NCI-H510A (cell line): Measurements from ENCODE around the gene TLL2.

ENCODE experiments used
- DNase-seq: peaks from one replicate; lab custom pipeline; 2025; lab: John Stamatoyannopoulos, UW

Gene TLL2

GRCh38 chr10:96463562-96463961 is 50.2 kb downstream of the TLL2 start:
- DNase-seq, result no peak

DNA sequence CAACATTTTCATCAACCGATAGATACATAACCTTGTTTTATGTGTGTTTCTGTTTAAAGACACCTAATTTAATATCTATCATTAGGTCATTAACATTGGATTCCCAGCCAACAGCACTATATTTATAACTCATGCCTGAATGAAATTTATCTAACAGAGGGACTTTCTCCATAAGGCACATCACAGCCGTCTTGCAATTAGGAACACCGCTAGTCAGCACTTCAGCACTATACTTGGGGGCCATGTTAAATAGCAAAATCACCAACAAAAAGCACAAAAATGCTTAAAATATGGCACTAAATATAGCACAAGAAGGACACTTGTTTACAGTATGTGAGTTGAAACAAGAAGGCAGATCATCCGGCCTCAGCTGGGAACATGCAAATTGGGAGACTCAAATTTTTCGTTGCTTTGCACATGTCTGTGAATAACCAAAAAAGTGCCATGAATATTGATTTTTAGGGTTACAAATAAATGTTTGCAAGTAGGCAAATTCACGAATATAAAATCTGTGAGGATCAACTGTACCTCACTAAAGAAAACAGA is 51.0 kb downstream of the TLL2 start:
- DNase-seq, result no peak

DNA sequence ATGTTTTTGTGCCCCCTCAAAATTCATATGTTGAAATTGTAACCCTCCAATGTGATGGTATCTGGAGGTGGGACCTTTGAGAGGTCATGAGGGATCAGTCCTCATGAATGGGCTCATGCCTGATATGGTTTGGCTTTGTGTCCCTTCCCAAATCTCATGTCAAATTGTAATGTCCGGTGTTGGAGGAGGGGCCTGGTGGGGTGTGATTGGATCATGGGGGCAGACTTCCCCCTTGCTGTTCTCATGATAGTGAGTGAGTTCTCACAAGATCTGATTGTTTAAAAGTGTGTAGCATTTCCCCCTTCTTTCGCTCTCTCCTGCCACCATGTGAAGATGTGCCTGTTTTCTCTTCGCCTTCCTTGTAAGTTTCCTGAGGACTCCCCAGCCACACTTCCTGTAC is 53.4 kb downstream of the TLL2 start:
- no peak for DNase-seq

DNA sequence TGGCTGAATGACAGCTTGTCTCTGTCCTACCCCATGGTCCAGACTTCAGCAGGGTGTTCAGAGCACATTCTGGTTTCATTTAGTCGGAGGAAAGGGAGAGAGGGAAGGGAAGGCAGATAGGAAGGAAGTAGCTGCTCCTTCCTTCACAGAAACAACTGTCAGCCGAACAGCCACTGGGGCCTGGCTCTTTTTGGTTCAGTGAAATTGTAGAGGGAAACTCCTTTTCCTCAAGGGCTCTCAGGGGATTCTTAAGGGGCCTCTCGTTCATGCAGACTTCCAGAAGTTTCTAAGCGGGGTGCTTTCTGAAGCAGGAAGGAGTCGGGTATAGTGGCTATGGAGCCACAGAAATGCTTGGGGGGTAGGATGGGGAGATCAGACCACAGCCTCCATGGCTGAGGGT is 56.4 kb downstream of the TLL2 start:
- DNase-seq, result no peak

- DNase-seq, result no peak
Measured at GRCh38 chr10:96456296-96456840, 57.4 kb downstream of the TLL2 start.

- no peak for DNase-seq
Measured at GRCh38 chr10:96453856-96454583, 59.7 kb downstream of the TLL2 start.

DNA sequence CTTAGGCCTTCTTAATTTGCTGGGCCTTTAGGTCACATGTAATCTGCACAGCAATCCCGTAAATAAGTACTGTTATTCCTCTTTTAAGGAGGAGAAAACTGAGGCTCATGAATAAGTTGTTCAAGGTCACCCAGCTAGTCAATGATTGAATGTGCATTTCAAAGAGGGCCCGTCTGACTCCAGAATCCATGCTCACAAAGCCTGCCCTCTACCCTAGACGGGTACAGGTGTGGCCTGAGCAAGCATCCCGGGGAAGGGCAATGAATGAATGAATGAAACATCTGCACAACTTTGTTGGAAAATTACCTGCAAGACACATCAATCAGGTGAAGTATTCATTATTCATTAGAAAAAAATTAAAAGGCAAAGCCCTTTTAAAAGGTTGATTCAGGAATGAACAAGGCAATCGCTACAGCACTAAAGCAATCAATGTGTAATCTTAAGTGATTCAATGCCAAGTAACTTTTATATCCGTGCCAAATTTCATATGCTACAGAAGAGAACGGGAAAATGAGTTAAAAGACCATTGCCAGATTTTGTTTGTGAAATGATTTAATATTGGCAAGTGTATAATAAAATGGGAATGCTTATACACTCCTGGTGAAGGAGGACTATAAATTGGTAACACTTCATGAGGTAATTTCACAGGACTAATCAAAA is 61.1 kb downstream of the TLL2 start:
- DNase-seq, result no peak

GRCh38 chr10:96450529-96451207 is 63.1 kb downstream of the TLL2 start:
- DNase-seq, result no peak

GRCh38 chr10:96448558-96448957 is 65.2 kb downstream of the TLL2 start:
- DNase-seq, result no peak

DNA sequence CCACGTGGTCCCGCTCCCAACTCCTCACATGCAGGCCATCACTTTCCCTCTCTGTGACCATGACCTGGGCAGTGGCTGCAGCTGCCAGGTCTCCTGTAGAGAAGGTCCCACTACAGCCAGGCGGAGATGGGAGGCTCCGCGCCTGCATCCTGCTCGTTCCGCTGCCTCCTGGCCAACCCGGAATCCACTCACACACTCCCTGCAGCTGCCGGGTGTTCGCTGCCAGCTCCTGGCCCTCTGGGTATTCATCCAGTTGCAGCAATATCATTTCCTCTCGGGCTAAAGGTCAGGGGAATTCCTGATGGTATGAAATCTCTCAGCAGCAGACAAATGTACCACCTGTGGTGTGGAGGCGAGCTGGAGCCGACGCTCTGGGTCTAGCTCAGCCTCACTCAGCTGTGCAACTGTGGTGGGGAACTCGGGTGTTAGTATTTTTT is 65.7 kb downstream of the TLL2 start:
- DNase-seq, result no peak

DNA sequence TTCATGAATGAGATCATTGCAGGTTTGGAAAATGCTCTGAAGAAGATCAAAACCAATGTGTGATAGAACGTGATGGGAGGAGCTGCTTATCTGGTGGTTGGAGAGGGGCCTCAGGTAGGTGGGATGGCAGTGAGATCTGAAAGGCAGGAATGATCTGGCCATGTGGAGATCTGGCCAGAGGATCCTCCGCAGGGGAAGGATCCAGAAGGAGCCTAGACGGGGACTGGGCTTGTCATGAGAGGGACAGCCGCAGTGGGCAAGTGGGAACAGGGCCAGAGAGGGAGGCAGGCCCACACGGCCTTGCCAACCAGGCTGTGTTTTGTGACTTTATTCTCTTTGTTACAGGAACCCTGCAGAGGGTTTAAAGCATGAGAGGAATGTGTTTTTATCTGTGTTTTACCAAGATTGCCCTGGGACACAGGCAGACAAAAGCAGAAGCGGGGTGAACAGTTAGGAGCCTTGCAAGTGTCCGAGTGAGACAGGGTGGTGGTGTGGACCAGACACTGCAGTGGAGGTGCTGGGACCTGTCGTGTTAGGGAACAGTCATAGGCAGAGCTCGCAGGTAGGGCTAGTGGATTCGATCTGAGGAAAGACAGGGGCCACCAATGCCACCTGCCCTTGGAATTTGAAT is 66.6 kb downstream of the TLL2 start:
- DNase-seq, result no peak

GRCh38 chr10:96441987-96442643 is 71.6 kb downstream of the TLL2 start:
- DNase-seq, result no peak

DNA sequence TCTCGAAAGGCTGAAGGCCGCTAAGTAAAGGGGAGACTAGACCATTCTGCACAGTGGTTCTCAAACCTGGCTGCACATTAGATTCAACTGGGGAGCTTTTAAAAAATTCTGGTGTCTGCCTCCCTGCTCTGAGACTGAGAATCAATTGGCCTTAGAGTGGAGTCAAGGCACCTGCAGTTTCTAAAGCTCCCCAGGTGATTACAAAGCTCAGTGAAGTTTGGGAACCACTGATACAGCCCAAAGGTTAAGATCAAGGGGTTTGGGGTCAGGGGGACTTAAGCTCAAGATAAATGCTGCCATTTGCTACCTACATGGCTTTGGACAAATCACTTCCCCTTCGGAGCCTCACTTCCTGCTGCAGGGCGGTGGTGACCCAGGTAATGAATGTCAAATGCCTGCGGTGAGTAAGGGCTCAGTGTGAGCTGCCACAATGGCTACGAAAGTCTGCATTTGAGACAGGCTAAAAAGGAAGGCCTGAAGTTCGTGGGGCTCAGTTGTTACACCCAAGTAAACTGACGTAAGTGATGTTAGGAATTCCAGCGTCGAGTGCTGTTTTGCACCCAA is 72.3 kb downstream of the TLL2 start:
- no peak for DNase-seq

- DNase-seq, result no peak
Measured at GRCh38 chr10:96440361-96441292, 73.1 kb downstream of the TLL2 start.

- DNase-seq, result no peak
Measured at GRCh38 chr10:96439725-96440124, 74.0 kb downstream of the TLL2 start.

DNA sequence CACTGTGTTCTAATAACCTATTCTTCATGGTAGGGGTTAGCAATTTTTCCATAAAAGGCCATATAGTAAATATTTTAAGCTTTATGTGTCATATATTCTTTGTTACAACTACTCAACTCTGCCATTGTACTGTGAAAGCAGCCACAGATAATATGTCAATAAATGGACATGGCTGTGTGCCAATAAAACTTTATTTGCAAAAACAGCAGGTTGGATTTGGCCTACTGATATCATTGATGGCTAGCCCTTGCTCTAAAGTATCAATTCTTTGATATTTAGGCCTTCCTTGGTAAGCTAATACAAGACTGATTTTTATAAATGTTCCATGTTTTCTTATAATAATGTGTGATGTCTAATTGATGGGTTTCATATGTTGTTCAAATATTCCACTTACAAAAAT is 77.7 kb downstream of the TLL2 start:
- no peak for DNase-seq

DNA sequence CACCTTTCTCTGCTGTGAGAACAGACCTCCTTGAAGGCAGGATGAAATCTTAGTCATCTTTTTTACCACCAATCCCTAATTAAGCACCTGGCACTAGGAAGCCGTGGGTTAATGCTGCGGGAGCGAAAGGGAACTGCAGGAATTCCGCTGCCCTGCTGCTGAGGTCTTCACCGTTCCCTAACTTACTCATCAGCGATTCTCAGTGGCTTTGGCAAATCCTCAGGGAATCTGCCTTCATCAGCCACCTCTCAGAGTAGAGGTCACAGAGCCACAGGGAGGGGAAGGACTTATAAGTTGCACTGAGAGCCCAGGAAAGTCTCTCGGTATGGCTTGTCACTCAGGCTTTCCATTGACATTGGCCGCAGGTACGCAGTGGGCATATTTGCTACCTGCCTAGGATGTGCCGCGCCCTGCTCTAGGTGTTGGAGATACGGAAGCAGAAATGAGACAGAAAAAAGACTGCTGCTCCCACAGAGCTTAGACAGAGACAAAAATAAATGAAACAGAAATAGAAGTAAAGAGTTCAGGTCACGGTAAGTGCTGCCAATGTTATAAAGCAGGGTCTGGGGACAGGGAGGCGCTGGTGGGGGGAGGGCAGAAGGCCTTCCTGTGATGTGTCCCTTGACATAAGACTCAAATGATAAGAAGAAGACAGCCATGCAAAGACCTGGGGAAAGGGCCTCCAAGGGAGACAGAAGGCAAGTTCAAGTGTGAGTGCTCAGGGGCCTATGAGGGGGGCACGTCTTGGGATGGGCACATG is 82.3 kb downstream of the TLL2 start:
- no peak for DNase-seq

- DNase-seq, result no peak
Measured at GRCh38 chr10:96427291-96427690, 86.4 kb downstream of the TLL2 start.

- DNase-seq, result no peak
Measured at GRCh38 chr10:96422525-96422924, 91.2 kb downstream of the TLL2 start.
